ENCODE data around the gene TAB2.
"Not testable (repeated sequence)": the region's sequence is repeated elsewhere in the genome, so short reads cannot be mapped to it uniquely, and the experiment has no call there.

Gene TAB2

DNA sequence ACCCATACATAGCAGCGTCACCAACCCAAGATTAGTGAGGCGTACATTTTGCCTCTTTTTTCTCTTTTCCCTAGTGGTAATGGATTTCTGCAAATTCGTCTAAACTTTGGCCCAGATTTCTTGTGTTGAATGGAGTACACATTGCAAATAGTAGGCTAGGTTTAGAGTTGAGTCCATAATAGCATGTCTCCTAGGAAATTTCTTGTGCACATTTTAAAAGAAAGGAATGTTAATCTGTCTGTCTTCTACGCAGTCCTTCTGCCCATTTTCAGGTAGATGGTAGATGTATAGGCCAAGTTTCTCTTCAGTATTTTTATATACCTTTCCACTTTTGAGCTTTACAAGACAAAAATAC is 15.7 kb downstream of the TAB2 start:
- DNase-seq (ENCODE audit: low read depth), result no peak

DNA sequence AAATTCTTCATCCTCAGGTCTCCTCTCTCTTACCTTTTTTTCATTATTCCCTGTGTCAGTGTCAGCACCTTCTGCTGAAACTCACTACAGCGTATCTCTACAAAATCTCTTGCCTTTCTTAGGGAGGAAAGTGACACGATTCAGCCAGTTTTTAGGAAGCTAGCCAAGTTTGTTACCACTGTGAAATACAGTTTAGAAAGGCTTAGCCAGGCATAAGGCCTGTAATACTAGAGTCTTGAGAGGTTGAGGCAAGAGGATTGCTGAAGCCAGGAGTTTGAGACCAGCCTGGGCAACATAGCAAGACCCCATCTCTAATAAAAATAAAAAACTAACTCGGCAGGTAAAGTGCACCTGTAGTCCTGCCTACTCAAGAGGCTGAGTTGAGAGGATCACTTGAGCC is 16.7 kb downstream of the TAB2 start:
- peak; percentile 66 for DNase-seq (ENCODE audit: low read depth)

DNA sequence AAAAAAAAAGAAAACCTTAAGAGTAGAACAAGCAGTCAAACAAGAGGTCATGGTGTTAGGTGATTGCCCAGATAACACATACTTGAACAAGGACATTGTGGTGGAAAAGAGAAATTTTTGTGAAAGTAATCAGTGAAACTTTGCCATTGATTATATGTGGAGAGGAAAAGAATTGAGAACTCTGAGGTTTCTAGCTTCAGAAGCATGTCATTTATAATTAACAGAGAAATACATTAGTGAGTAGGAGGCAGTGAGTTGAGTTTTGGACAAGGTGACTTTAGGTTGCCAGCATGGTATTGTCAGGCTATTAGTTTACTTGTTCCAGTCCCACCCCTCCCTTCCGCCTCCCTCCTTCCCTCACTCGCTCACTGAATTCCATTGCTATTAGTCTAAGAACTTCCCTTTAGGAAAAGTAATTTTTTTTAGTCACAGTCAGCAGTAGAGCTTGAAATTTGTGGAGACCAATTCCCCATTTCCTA is 17.2 kb downstream of the TAB2 start:
- DNase-seq (ENCODE audit: low read depth), result peak; percentile 94

DNA sequence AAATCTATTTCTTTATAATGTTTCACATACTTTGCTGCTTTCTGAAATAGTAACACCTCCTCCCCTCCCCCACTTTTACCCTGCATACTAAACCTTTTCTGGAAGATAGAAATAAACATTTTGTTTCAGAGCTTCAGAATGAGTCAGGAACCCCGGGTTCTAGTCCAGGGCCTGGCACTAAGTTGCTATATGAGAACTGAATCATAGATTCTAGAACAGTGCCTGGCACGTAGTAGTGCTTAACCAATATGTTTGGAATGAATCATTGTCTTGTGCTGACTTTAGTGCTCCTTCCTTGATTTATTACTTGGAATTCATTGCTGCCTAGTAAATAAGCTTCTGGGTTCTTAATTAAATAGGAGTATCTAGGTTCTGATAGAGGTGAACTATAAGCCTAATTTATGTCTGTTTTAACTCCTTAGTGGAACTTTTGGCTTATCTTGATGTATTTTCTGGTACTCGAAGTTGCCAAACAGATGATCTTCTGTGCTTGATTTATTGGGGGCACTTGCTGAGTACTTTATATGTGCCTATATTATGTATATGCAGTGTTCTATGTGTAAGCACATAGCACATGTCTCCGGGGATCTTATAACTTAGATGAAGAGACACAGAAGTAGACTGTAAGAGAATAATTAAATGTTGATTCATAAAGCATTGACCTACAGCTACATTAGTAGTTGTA is 18.6 kb downstream of the TAB2 start:
- peak; percentile 90 for DNase-seq (ENCODE audit: low read depth)

DNA sequence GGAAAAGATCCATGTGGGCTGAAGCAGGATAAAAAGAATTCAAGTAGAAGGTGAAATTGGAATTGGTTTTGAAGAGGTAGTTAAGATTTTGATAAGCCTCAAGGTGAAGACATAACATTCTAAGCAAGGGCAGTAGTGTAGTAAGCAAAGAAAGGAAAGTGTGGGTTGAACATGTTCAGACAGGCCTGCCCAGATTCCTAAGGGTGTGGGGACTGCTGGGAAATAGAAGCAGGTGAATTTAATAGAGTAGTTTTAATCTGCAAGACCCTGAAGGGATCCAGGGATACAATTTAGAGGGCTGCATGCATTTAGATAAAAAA is 19.1 kb downstream of the TAB2 start:
- DNase-seq (ENCODE audit: low read depth), result no peak

DNA sequence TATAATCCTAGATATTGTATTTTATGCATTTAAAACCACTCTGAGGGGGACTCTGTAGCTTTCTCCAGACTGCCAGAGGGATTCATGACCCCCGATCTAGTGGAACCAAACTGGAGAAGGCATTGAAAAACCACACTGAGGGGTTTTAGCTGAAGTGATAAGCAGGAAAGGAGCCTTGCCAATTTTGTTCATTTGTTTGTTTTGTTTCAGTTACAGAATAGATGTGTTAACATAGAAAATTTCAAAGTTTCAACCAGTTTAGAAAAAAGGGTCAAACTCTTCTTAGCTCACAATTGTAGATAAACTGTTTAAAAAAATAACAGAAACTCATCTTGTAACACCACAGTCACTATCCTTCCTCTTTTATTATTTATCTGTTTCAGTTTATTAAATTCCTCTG is 19.8 kb downstream of the TAB2 start:
- no peak for DNase-seq (ENCODE audit: low read depth)

DNA sequence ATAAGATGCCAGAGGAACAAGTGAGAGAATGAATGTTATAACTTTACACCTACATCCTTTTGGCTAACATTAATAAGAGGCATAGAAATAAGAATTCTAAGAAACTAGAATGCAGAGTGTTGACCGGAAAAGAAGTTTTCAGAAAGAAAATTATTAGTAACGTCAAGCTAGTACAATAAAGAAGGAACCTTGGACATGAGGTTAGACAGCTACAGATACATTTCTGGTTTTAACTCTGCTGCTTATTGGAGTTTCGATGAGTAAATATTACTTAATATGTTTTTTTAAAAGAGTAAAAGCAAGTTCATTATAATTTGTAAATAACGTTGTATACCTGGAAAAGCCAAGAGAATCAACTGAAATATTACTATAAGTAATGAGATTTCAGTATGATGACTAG is 22.7 kb downstream of the TAB2 start:
- DNase-seq (ENCODE audit: low read depth), result no peak

DNA sequence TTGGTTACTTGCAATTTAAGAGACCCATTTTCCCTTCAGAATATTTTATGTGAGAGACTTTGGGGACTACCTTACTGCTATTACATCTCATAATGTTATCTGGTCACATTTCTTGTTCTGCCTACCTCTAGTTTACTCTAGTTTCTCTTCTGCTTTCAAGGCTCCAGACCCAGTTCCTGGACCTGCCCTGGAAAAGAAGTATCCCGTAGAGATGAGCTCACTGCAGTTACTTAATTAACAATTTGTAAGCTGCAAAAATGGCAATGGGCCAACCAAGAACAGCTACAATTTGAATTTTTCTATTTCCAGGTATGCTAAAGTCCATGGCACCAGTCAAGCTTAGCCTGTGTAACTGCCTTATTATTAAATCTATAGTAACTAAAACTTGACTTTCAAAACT is 25.0 kb downstream of the TAB2 start:
- no peak for DNase-seq (ENCODE audit: low read depth)

DNA sequence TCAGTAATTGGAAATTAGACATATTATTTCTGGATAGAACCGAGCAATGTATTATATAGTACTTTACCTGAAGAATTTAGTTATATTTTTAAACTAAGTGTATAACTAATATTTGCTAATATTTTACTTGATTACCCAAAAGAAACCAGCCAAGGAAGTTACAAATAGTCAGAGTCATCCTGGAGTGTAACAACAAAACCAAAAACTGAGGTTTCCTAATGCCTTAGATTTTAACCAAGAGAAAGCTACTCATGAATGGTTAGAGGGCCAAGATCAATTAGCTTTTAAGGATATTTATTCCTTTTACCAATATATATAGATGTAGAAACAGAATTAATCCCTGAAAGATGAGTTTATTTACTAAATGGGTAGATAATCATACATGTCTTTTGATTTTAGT is 26.0 kb downstream of the TAB2 start:
- no peak for DNase-seq (ENCODE audit: low read depth)

DNA sequence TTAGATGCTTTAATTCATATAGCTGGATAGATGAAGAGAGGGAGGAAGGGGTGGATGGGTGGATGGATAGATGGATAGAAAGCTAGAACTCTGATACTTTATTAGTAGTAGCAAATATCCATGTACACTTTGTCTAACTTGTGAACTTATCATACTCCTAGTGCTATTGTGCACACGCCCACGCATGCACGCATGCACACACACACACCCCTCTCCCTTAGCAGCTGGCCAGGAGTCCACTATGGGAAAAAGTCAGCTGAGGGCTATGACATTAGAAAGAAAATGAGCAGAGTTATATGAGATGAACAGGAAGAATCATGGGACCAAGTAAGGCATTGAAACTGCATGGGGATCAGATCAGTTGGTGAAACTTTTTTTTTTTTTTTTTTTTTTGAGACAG is 28.6 kb downstream of the TAB2 start:
- no peak for DNase-seq (ENCODE audit: low read depth)

DNA sequence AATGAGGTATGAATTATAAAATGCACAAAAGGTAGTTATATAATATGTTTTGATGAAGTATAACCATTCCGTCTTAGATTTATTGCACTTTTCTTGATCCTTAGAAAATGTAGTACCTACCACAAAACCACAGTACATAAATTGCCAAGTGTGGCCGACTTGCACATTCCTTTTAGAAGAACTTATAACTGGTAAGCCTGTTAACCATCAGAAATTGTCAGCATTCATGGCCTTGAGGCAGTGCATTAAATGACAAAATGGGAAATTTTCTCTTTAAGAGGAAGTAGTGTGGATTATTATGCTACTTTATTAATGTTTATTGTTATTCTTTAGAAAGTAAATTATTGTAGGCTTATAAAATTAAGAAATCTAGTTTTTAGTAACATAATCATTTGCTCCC is 29.6 kb downstream of the TAB2 start:
- no peak for DNase-seq (ENCODE audit: low read depth)

DNA sequence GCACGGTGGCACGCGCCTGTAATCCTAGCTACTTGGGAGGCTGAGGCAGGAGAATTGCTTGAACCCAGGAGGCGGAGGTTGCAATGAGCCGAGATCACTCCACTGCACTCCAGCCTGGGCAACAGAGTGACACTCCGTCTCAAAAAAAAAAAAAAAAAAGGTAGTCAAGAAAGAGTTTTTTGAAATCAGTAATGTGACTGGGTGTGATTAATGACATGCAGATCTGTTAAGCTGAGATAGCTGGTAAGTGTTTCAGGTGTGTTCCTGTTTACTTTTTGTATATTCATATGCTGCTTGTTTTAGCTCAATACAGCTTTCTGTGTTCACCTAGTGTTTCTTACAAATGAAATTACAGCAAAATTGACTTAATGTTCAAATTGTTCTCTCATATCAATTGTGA is 31.8 kb downstream of the TAB2 start:
- DNase-seq (ENCODE audit: low read depth), result not testable (repeated sequence)

DNA sequence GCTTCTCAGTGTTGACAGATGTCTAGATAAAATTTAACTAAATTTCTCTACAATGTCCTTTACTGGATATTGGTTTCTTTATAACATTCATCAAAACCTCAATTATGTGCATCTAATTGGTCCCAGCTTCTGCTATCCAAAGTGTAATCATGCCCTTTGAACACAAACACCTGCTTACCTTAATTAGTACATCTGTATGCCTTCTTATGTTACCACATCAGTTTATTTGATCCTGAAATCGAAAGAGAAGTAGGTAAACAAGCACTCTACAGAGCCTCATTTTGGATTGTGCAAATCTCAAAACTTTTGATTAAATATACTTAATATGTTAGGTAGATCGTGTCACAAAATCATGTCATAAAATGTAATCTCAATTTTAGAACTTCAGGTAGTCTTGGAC is 36.5 kb downstream of the TAB2 start:
- DNase-seq (ENCODE audit: low read depth), result no peak

DNA sequence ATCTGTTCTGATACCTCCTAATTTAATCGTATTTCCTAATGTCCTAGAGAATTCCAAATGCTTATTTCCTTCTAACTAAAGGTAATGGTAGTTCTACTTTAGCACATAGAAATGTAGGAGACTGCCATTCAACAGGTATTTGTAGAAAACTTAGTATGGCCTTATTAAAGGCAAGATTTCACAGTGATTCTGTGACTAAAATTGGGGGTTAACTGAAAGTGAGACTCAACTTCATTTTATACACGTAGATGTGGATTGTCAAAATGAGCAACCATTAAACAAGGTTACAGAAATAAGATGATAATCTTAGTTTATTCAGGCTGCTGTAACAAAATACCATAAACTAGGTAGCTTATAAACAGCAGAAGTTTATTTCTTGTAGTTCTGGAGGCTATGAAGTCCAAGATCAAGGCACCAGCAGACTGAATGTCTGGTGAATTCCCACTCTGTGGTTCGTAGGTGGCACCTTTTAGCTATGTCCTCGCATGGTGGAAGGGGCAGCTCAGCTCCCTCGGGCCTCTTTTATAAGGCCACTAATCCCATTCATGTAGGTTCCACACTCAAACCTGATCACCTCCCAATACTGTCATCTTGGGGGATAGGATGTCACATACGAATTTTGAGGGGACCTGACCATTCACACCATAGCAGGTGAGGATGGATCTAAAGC is 38.7 kb downstream of the TAB2 start:
- no peak for DNase-seq (ENCODE audit: low read depth)

DNA sequence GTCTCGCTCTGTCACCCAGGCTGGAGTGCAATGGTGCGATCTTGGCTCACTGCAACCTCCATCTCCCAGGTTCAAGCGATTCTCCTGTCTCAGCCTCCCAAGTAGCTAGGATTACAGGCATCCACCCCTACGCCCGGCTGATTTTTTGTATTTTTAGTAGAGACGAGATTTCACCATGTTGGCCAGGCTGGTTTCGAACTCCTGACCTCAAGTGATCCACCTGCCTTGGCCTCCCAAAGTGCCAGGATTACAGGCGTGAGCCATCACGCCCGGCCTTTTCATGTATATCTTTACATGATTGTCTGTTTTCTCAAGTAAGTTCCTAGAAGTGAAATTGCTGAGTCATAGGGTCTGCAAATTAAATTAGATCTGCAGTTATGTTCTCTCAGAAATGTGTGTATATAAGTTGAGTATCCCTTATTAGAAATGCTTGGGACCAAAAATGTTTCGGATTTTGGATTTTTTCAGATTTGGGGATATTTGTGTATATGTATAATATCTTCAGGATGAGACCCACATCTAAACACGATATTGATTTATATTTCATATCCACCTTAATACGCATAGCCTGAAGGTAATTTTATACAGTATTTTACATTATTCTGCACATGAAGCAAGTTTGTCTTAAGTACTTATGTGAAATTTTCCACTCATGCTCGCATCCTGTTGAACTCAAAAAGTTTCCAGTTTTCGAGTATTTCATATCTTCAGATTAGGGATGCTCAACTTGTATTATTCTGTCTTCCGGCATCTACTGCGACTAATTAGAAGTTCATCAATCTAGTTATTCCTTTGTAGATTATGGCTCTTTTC is 40.4 kb downstream of the TAB2 start:
- DNase-seq (ENCODE audit: low read depth), result no peak

DNA sequence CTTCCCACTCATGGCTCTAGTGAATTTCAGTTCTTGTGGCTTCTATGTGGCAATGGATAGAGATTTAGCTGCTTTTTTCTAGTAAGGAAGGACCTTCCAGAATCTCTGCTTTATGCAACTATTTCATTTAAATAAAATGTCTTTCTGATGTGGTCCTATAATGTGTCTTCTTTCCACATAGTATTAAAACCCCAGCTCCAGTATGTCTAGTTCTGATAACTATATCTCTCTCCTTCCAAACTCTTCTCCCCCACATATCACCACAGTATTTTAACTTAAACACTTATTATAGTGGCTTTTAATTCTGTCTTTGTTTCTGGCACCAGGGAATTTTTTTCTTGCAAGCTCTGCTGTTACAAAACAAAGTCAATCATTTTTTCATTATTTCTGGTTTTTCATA is 41.9 kb downstream of the TAB2 start:
- no peak for DNase-seq (ENCODE audit: low read depth)

DNA sequence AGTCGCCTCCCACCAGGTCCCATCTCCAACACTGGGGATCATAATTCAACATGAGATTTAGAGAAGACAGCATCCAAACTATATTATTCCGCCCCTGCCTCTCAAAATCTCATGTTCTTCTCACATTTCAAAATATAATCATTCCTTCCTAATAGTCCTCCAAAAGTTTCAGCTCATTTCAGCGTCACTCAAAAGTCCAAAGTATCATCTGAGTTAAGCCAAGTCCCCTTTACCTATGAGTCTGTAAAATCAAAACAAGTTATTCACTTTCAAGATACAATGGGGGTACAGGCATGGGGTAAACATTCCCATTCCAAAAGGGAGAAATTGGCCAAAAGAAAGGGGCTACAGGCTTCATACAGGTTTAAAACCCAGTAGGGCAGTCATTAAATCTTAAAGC is 43.0 kb downstream of the TAB2 start:
- no peak for DNase-seq (ENCODE audit: low read depth)

DNA sequence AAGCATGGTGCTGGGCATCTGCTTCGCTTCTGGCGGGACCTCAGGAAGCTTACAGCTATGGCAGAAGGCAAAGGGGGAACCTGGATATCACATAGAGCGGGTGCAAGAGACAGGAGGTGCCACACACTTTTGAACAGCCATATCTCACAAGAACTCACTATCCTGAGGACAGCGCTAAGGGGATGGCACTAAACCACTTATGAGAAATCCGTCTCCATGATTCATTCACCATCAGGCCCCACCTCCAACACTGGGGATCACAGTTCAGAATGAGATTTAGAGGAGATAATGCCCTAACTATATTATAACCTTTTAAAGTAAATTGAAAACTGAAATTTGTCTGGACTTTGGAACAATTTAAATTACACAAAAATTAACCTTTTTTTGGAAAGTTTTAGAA is 44.8 kb downstream of the TAB2 start:
- DNase-seq (ENCODE audit: low read depth), result peak; percentile 20

DNA sequence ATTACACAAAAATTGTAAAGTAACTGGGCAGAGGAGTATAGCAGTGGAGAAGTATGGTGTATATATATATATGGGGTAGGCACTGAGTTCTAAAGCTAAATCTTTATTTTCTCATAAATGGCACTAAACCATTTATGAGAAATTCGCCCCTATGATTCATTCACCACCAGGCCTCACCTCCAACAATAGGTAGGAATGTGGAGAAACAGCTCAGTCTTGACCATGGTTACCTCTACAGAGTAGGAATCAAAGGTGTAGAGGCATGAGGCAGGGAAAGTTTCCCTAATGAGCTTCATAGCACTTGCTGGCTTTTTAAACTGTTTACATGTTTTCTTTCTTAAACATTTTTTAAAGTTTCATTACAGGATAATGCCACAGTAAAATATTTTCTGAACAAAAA is 45.6 kb downstream of the TAB2 start:
- peak; percentile 9 for DNase-seq (ENCODE audit: low read depth)

DNA sequence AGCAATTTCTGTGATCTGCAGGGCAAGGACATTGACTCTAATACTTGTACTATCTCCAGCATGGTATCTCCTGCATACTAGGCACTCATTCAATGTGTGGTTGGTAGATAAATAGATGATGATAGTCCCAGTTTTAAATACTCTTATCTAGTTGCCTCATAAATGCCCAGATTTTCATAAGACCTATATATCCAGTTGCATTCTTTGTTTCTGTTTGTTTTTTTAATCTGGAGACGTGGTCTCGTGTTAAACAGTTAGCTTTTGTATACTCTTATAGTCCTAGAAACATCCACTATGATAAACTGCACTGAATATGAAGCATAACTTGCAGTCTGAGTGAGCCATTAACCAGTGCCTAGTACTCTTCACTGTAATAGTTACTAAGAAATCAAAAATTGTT is 47.0 kb downstream of the TAB2 start:
- DNase-seq (ENCODE audit: low read depth), result no peak

DNA sequence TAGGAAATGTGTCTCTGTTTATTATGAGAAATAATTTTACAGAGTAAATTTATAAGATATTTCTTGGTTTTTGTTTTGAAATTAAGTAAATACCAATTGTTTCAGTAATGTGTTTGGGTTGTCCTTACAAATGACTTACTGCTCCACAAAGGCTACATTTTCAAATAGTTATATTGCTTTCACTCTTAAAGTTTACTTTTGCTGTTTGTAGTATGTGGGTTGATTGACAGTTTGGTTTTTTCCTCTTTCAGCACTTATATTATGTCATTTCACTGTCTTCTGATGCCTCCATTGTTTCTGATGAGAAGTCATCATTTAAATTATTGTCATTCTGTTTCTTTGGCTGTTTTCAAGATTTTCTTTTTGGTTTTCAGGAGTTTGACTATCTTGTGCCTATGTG is 47.7 kb downstream of the TAB2 start:
- no peak for DNase-seq (ENCODE audit: low read depth)

DNA sequence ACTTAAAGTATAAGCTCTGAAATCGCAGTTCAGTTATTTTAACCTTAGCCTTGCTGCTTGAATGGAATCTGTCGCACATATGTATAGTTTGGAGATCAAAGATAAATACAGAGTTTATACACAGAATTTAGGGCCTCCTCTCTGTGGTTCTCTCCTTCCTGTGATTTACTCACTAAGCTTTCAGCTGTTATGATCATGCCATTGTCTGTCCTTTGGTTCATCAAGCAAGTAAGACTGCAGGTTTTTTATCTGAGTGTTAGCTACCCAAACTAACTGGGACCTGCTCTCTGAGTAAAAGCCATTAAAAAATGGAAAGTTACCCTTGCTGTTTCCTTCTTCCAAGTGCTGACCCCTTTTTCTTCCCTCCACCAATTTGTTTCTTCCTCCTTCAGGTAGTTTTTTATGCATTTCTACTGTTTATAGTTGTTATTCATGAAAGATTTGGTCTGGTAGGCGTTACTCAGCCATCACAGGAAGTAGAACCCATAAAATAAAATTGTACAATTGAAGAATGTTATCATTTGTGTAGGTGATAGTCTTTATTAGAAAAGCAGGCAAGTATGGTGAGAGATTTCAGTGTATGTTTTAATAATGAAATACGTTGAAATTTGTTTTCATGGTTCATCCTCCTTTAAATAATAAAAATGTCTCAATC is 48.9 kb downstream of the TAB2 start:
- no peak for DNase-seq (ENCODE audit: low read depth)

DNA sequence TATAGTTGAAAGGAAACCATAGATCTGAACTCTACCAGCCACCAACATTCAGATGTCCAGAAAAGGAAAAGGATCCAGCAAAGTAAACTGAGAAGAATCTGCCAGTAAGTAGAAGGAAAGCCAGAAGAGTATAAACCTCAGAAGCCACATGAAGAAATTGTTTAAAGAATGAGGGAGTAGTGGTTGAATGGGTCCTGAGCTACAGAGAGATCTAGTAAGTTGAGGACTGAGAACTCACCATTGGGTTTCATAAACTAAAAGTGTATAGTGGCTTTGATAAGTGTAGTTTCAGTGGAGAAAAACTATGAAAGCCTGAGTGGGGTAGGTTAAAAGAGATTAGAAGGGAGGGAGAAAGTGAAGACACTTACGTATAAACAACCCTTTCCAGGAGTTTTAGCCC is 50.6 kb downstream of the TAB2 start:
- DNase-seq (ENCODE audit: low read depth), result no peak

Measured in ELR (cell line).